Esophagus (tissue), 2 donors: ENCODE measurements around the gene PHACTR1. TPM values are rescaled to one million over a fixed set of nuclear protein-coding genes. Genes with fewer than 3 reads are reported as not detected.
"Not testable (repeated sequence)": the region's sequence is repeated elsewhere in the genome, so short reads cannot be mapped to it uniquely, and the experiment has no call there.

Experiments
- H3K27ac ChIP-seq, 2 donors: one replicate each; pipeline ENCODE4 v1.5.1; 2013; ENCODE audit warnings: low read depth in 2 of 2, mild to moderate bottlenecking in 2 of 2, inconsistent platforms in 1 of 2, low read length in 1 of 2, moderate library complexity in 1 of 2
- H3K27me3 ChIP-seq, 2 donors: one replicate each; pipeline ENCODE4 v1.6.1; 2013; ENCODE audit warnings: low read length in 2 of 2, control low read depth in 1 of 2, mild to moderate bottlenecking in 1 of 2; ENCODE audit not compliant: insufficient read depth in 2 of 2, control insufficient read depth in 1 of 2
- H3K36me3 ChIP-seq, 2 donors: one replicate each; pipeline ENCODE4 v1.6.1; 2013; ENCODE audit warnings: low read length in 1 of 2; ENCODE audit not compliant: control insufficient read depth in 2 of 2, insufficient read depth in 2 of 2
- H3K4me1 ChIP-seq, 2 donors: one replicate each; pipeline ENCODE4 v1.6.1; 2013; ENCODE audit warnings: low read length in 1 of 2; ENCODE audit not compliant: control insufficient read depth in 2 of 2, insufficient read depth in 2 of 2
- H3K4me3 ChIP-seq, 2 donors: one replicate each; pipeline ENCODE4 v1.5.1; 2013; ENCODE audit warnings: low read length in 2 of 2, mild to moderate bottlenecking in 2 of 2, low read depth in 1 of 2, moderate library complexity in 1 of 2
- H3K9me3 ChIP-seq, 2 donors: one replicate each; pipeline ENCODE4 v1.6.1; 2013; ENCODE audit warnings: mild to moderate bottlenecking in 2 of 2, low read depth in 1 of 2, low read length in 1 of 2, moderate library complexity in 1 of 2; ENCODE audit not compliant: control insufficient read depth in 2 of 2, insufficient read depth in 1 of 2
- WGBS, 2 donors: extraction: QIAGEN DNeasy Blood & Tissue Kit; methylation state at CpG; one replicate each; pipeline ENCODE4 v1.1.7; 2013; 5-methylcytosine and 5-hydroxymethylcytosine counted together
- polyA plus RNA-seq, 2 donors: library from polyadenylated mRNA; stranded (reverse); fragments of 200-250 nt; gene quantifications; one replicate each; pipeline ENCODE4 v1.2.3, GENCODE V29; 2013
- donor health status: healthy with polysubstance abuse.
- donor health status: Bipolar disorder and iron deficiency.

PHACTR1 gene
- polyA plus RNA-seq, 2 donors = 0.41 to 0.55 TPM

- Histone ChIP-seq H3K27me3 (no peaks in the 10 kb centered on the region), H3K4me3 (no peak overlapping the region), H3K36me3 (no peaks in the 10 kb centered on the region), H3K4me1 (no peaks in the 10 kb centered on the region), H3K27ac (no peak overlapping the region), H3K9me3 (peaks cover 0 to 2% of the 10 kb centered on the region in 2 donors)
- WGBS, 2 donors = 65 to 66% methylated on average over 6 of the region's 6 CpGs
These were observed 401.0 kb downstream of the PHACTR1 start for GRCh38 chr6:13117570-13117969.

DNA sequence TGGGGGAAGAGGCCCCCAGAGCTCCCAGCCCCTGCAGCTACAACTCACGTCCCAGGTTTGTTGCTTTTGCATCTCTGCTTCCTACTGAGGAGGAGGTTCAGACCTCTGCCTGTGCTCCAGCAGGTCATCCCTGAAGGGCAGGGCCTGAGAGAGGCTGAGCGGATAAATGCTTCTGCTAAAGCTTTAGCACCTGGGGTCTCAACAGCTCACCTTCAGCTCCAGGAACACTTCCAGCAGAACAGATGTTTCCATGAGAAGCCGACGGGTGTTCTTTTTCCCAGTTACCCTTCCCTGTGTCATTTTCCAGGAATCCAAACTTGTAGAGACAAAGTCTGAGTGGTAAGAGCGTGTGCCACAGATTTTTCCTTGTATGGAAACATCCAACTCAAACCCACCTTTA lies 403.0 kb downstream of the PHACTR1 start:
- H3K4me3 ChIP-seq = no peak overlapping the region
- WGBS, 2 donors = 79 to 91% methylated on average over 5 of the region's 5 CpGs
- peaks cover 0 to 2% of the 10 kb centered on the region in 2 donors for H3K9me3 ChIP-seq
- H3K36me3 ChIP-seq = no peaks in the 10 kb centered on the region
- H3K27ac ChIP-seq = no peak overlapping the region
- H3K27me3 ChIP-seq = no peaks in the 10 kb centered on the region
- H3K4me1 ChIP-seq = no peaks in the 10 kb centered on the region

DNA sequence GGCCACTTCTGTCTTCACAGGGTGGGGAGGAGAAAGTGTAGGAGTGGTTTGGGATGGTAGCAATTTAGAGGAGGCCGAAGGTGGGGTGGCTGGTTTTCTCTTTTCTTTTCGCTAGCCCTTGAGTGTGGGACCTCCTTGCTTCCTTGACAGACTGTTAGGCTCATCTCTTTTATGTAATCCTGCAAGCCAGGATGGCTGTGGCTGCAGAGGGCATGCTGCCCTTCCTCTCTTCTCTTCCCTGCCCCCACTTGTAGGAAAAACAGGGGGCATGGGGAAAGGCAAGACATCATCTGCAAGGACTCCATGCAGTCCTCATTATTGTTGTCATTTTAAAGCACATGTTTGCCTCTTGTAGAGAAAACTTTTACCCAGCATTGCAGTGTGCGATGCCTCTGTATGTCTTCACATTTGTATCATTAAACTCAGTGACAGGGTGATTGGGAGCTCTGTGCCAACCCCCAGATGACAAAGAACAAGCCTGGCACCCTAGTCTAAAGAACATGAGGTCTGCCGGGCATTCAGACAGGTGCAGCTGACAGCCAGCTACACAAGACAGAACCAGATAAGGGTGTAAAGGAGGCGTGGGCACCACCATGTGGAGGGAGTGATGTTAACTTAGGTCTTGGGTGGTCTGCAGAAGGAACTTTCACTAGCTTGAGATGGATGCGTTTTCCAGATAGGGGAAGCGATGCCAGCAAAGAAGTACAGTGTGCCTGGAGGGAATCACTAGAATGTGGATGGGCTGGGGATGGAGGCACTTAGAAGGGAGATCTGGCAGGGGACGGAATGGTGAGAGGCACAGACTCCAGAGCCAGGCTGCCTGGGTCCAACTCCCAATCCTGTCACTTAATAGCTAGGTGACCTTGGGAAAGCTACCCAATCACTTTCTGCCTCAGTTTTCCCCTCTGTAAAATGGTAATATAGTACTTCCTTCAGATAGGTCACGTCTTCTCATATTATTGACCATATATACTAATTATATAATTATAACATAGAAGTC lies 404.2 kb downstream of the PHACTR1 start:
- Histone ChIP-seq H3K4me1 (no peaks in the 10 kb centered on the region), H3K36me3 (no peaks in the 10 kb centered on the region), H3K4me3 (no peak overlapping the region), H3K27ac (no peak overlapping the region), H3K9me3 (peaks cover 0 to 2% of the 10 kb centered on the region in 2 donors), H3K27me3 (no peaks in the 10 kb centered on the region)
- 66 to 78% methylated on average over 9 of the region's 9 CpGs for whole genome bisulfite sequencing, 2 donors

DNA sequence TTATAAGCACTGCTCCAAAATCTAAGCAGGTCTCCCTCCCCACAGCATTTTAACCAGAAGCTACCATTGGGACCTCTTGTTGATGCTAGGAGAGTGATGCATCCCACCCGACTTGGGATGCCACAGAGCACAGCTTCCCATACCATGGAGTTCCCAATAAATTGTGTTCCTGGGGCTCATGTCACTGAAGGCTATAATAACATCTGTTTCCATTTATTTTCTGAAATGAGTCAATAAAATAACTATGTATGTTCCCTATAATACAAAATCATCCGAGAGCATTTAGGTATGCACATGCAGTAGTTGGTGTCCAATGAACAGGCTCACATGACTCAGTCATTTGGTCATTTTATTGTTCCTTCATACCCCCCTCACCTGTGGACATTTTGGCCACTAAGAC lies 407.6 kb downstream of the PHACTR1 start:
- peaks cover 0 to 2% of the 10 kb centered on the region in 2 donors for H3K9me3 ChIP-seq
- no peaks in the 10 kb centered on the region for H3K4me1 ChIP-seq
- H3K27me3 ChIP-seq = no peaks in the 10 kb centered on the region
- WGBS, 2 donors = 84 to 89% methylated on average over 2 of the region's 2 CpGs
- H3K27ac ChIP-seq = no peak overlapping the region
- H3K4me3 ChIP-seq = no peak overlapping the region
- no peaks in the 10 kb centered on the region for H3K36me3 ChIP-seq

GRCh38 chr6:13125841-13126240 lies 409.3 kb downstream of the PHACTR1 start:
- peaks cover 0 to 2% of the 10 kb centered on the region in 2 donors for H3K9me3 ChIP-seq
- H3K4me1 ChIP-seq = no peaks in the 10 kb centered on the region
- no peaks in the 10 kb centered on the region for H3K36me3 ChIP-seq
- no peak overlapping the region for H3K4me3 ChIP-seq
- H3K27ac ChIP-seq = no peak overlapping the region
- H3K27me3 ChIP-seq = no peaks in the 10 kb centered on the region
- WGBS, 2 donors = 82% methylated on average over 3 of the region's 3 CpGs

GRCh38 chr6:13131935-13132661 lies 415.5 kb downstream of the PHACTR1 start:
- Histone ChIP-seq H3K9me3 (no peaks in the 10 kb centered on the region), H3K36me3 (no peaks in the 10 kb centered on the region), H3K27me3 (no peaks in the 10 kb centered on the region), H3K4me1 (no peaks in the 10 kb centered on the region), H3K27ac (no peak overlapping the region), H3K4me3 (no peak overlapping the region)
- WGBS, 2 donors = 90 to 93% methylated on average over 4 of the region's 4 CpGs

- H3K9me3 ChIP-seq, H3K36me3 ChIP-seq, H3K27me3 ChIP-seq, H3K4me1 ChIP-seq, H3K4me3 ChIP-seq, H3K27ac ChIP-seq: not testable (repeated sequence)
- 92 to 96% methylated on average over 32 of the region's 32 CpGs for WGBS, 2 donors
These were observed 417.3 kb downstream of the PHACTR1 start for GRCh38 chr6:13133894-13134293.

- no peaks in the 10 kb centered on the region for H3K36me3 ChIP-seq
- H3K4me3 ChIP-seq = no peak overlapping the region
- 74 to 78% methylated on average over 10 of the region's 10 CpGs for WGBS, 2 donors
- no peak overlapping the region for H3K27ac ChIP-seq
- H3K4me1 ChIP-seq = no peaks in the 10 kb centered on the region
- H3K27me3 ChIP-seq = no peaks in the 10 kb centered on the region
- no peaks in the 10 kb centered on the region for H3K9me3 ChIP-seq
These were observed 418.6 kb downstream of the PHACTR1 start for GRCh38 chr6:13135152-13135551.

- H3K36me3 ChIP-seq = no peaks in the 10 kb centered on the region
- no peaks in the 10 kb centered on the region for H3K27me3 ChIP-seq
- no peaks in the 10 kb centered on the region for H3K9me3 ChIP-seq
- no peak overlapping the region for H3K4me3 ChIP-seq
- no peak overlapping the region for H3K27ac ChIP-seq
- WGBS, 2 donors = 88 to 90% methylated on average over 2 of the region's 2 CpGs
- H3K4me1 ChIP-seq = no peaks in the 10 kb centered on the region
These were observed 422.6 kb downstream of the PHACTR1 start for GRCh38 chr6:13139119-13139518.
